ENCODE data around the gene VWA2.

VWA2 gene

DNA sequence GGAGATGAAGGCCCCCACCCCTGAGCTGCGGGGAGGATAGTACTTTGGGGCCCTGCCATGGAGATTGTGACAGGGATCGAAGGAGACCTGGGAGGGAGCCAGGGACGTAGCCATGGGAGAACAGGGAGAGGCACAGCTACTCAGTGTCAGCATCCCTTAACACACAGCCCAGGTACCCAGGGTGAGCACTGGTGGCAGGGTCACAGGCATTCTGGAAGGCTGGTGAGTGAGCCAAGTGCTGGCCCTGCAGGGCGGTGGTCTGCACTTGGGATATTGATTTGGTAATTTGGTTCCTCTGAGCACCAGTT, 39.8 kb downstream of the VWA2 start:
- no peak for ATAC-seq

DNA sequence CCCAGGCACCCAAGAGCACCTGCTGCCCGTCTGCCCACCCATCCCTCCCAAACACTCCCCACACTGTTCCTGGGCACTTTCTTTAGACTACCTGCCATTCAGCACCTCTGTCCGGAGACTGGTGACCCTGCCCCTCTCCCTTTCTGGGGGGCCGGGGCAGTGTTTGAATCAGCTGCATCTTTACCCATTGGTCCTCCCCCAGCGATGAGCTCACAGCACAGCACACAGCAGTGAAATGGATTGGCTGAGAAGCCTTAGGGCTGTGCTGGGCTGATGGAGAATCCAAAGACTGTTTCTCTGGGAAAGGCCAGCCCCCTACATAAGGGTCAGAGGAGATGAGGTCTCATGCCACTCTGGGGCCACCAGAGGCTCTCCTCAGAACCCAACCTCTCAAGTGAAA, 40.2 kb downstream of the VWA2 start:
- ATAC-seq: no peak

GRCh38 chr10:114279901-114280644, 41.0 kb downstream of the VWA2 start:
- ATAC-seq: no peak

GRCh38 chr10:114281006-114281405, 42.0 kb downstream of the VWA2 start:
- ATAC-seq: no peak

DNA sequence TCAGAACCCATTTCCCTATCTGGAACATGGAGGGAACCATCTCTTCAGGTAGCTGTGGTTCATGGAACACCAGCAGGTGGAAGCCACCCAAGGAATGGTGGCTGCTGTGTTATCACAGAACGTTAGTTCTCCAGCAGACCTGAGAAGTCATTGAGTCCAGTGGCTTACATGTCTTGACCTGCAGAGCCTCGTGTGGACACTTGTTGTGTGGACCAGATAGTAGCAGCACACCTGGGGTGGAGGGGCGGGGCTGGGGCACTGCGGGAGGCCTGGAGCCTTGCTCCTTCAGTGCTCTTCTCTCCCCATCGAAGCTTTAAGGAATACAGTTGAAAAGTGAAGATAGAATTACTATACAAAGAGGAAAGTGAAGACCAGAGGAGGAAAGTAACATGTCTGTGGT, 42.4 kb downstream of the VWA2 start:
- ATAC-seq: no peak

DNA sequence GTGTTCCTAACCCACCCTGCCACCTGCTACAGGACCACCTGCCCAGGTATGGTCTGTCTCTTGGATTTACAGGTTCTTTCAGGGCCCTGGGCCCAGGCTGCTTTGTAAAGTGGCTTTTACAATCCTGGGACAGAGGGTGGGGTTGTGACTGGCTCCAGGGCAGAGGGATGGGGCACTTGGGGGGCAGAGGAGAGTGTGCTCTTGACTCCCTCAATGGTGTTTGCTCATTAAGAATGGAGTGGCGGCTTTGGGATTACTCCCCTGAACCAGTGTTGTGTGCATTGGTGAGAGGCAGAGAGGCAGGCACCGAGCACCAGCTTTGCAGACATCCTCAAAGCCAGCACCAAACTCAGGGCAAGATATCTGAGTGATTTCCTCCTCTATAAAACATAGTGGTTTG, 43.5 kb downstream of the VWA2 start:
- ATAC-seq: no peak

GRCh38 chr10:114283091-114283490, 44.0 kb downstream of the VWA2 start:
- no peak for ATAC-seq

GRCh38 chr10:114283535-114284234, 44.6 kb downstream of the VWA2 start:
- no peak for ATAC-seq

DNA sequence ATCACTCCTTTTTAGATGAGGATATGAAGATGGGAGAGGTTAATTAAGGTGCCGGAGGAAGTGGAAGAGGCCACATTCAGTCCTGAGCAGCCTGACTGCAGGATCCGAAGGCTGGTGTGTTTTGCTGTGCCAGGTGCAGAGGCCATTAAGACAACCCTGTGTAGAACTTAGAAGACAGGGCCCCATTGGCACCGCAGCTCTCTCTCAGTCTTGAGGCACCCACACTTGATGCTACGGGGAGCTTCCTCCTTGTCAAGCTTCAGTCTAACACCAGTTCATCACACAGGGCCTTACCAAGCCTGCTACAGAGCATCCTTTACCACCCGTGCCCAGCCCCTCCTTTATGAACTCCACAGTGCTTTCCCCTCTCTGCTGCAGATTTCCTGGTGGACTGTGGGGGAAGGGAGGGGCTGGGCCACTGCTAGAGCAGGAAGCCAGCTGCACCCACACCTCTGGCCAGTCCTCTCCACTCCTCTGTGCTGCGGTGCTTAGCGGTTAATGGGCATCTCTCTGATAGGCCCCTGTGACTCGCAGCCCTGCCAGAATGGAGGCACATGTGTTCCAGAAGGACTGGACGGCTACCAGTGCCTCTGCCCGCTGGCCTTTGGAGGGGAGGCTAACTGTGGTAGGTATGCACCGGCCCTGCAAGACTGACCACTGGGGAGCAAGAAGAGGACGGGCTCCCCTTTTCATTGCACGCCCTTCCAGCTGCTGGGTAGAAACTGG, 45.5 kb downstream of the VWA2 start:
- no peak for ATAC-seq

DNA sequence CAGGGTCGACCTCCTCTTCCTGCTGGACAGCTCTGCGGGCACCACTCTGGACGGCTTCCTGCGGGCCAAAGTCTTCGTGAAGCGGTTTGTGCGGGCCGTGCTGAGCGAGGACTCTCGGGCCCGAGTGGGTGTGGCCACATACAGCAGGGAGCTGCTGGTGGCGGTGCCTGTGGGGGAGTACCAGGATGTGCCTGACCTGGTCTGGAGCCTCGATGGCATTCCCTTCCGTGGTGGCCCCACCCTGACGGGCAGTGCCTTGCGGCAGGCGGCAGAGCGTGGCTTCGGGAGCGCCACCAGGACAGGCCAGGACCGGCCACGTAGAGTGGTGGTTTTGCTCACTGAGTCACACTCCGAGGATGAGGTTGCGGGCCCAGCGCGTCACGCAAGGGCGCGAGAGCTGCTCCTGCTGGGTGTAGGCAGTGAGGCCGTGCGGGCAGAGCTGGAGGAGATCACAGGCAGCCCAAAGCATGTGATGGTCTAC, 46.9 kb downstream of the VWA2 start:
- no peak for ATAC-seq

GRCh38 chr10:114286921-114287320, 47.9 kb downstream of the VWA2 start:
- ATAC-seq: no peak

GRCh38 chr10:114288424-114289095, 49.5 kb downstream of the VWA2 start:
- no peak for ATAC-seq

DNA sequence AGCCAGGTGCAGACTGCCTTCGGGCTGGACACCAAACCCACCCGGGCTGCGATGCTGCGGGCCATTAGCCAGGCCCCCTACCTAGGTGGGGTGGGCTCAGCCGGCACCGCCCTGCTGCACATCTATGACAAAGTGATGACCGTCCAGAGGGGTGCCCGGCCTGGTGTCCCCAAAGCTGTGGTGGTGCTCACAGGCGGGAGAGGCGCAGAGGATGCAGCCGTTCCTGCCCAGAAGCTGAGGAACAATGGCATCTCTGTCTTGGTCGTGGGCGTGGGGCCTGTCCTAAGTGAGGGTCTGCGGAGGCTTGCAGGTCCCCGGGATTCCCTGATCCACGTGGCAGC, 50.0 kb downstream of the VWA2 start:
- no peak for ATAC-seq

DNA sequence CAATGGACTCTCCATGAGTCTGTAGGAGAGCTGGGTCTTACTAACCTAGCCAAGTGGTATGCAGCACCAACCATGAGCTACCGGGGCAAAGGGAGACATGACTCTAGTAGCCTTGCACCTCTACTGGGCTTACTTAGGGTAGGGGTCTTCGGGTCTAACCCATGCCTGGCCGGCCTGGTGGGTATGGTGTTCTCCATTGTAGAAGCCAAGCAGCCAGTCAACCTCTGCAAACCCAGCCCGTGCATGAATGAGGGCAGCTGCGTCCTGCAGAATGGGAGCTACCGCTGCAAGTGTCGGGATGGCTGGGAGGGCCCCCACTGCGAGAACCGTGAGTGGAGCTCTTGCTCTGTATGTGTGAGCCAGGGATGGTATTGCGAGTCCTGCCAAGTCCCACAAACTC, 51.0 kb downstream of the VWA2 start:
- no peak for ATAC-seq

DNA sequence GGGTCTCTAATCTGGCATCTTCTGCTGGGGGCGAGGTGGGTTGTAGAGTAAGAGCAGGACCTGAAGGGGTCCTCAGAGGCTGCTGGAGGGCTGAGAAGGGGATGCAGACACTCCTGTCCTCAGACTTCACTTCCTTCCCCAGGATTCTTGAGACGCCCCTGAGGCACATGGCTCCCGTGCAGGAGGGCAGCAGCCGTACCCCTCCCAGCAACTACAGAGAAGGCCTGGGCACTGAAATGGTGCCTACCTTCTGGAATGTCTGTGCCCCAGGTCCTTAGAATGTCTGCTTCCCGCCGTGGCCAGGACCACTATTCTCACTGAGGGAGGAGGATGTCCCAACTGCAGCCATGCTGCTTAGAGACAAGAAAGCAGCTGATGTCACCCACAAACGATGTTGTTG, 52.0 kb downstream of the VWA2 start:
- ATAC-seq: no peak

DNA sequence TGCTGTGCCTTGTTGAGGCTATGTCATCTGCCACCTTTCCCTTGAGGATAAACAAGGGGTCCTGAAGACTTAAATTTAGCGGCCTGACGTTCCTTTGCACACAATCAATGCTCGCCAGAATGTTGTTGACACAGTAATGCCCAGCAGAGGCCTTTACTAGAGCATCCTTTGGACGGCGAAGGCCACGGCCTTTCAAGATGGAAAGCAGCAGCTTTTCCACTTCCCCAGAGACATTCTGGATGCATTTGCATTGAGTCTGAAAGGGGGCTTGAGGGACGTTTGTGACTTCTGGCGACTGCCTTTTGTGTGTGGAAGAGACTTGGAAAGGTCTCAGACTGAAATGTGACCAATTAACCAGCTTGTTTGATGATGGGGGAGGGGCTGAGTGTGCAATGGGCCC, 52.5 kb downstream of the VWA2 start:
- ATAC-seq: no peak

GRCh38 chr10:114293075-114293474, 54.0 kb downstream of the VWA2 start:
- no peak for ATAC-seq

DNA sequence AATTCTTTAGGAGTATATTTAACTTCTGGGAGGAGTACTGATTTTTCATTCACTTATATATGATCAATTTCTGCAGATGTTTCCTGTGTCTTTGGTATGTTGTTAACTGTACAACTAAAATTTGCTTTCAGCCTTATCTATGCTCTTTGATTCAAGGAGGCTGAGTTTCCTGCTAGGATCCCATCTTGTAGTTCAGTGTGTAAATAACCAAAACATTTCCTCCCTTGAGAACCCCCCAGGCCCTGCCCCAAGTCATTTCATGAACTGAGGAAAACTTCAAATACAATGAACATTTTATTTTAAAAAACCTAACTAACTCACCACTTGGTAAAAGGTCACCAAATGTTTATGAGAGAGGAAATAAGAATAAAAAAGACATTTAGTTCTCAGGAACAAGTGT, 55.5 kb downstream of the VWA2 start:
- no peak for ATAC-seq

DNA sequence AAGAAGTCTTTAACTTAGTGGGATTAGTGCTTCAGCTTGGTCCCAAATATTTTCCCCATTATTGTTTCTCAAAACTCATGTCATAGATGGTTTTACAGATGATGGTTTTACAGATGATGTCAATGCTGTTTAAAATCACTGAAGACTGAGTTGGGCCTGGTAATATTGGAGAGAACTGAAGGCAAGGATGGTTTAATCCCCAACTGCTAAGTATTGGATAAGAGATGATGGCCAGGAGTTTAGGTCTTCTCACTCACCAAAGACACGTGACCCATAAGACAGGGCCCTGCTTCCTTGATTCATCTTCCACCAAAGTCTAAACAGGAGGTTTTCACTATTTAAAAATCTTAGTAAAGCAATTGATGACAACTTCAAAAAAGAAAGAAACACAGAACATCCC, 56.3 kb downstream of the VWA2 start:
- no peak for ATAC-seq

DNA sequence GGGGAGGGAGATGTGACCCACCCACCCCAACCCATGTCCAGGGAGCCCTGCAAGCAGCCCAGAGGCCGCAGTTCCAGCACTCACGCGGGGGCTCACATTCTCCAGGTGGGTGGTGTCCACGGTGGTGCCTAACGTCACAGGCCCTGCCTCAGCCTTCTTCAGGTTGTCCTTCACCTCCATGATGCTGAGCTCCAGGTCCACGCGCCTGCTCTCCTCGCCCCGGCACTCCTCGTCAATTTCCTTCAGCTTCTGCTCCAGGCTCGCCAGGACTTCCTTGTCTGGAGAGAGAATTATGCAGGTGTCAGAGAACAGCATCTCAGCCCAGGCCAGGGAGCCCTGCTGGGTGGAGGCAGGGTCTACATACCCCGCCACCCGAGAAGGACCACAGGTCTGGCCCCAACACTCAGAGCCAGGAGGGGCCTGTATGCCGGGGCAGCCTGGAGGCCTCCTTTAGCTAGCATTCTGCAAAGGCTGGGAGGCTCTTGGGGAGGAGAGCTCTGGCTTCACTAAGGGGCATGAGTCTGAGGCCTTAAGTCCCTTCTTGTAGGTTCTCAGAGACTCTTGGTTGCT, 58.2 kb downstream of the VWA2 start:
- no peak for ATAC-seq

DNA sequence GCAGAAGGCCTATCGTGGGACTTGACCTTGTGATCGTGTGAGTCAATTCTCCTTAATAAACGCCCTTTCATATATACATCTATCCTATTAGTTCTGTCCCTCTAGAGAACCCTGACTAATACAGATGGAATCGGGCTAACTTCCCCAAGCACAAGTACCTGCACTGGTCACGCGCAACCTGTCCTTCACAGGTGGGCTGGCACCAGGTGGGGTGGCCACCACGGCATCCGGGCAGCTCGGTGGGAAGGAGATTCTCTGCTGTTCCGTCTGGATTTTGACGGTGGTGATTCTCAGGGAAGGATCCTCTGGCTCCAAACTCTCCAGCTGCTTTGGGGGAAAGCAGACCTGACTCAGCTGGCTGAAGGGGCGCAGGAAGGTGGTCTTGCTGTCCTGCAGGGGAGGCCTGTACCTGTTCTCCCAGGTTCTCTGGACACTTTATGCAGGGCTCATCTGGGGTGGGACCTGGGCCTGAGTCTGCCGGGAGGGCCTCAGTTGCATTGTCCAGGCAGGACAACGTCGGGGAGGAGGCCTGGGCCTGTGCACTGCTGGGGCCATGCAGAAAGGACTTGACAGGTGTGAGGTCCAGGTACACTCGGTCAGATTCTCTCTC, 61.1 kb downstream of the VWA2 start:
- no peak for ATAC-seq

- ATAC-seq: no peak
These were observed 62.1 kb downstream of the VWA2 start for GRCh38 chr10:114301177-114301576.

Measured in activated CD4-positive, CD25-positive, alpha-beta regulatory T cell treated with anti-CD3 and anti-CD28 coated beads, Interleukin-2, amount 50 U/mL, for 24 hours (primary cell).